Neural cell (in vitro differentiated cells): ENCODE data around the gene SRSF7. TPM values are rescaled to one million over a fixed set of nuclear protein-coding genes. Genes with fewer than 3 reads are reported as not detected.

Experiments used
- H2AFZ ChIP-seq: fragments of 200-600, 300-800 bp; sonication (generic), shearing (Covaris generic); 2 replicates; pipeline ENCODE4 v1.6.0; 2014; ENCODE audit warnings: low read depth, mild to moderate bottlenecking, antibody characterized with exemption, low read length, moderate library complexity
- H3F3A ChIP-seq: fragments of 200-600 bp; shearing (Covaris generic); 2 replicates; pipeline ENCODE4 v1.6.1; 2016; ENCODE audit warnings: mild to moderate bottlenecking, moderate library complexity, mixed read lengths, antibody characterized with exemption, low read length; ENCODE audit not compliant: insufficient read depth, poor library complexity, severe bottlenecking
- H3K27ac ChIP-seq: fragments of 200-600, 300-800 bp; sonication (generic), shearing (Covaris generic); 2 replicates; pipeline ENCODE4 v1.5.1; 2014; ENCODE audit warnings: mild to moderate bottlenecking, low read length, moderate library complexity
- H3K27me3 ChIP-seq: fragments of 300-800, 200-600 bp; sonication (generic), shearing (Covaris generic); 2 replicates; pipeline ENCODE4 v1.6.0; 2014; ENCODE audit warnings: mild to moderate bottlenecking, low read depth, low read length, moderate library complexity; ENCODE audit not compliant: insufficient read depth
- H3K36me3 ChIP-seq: fragments of 300-800, 200-600 bp; sonication (generic), shearing (Covaris generic); 2 replicates; pipeline ENCODE4 v1.5.1; 2014; ENCODE audit warnings: mild to moderate bottlenecking, antibody characterized with exemption, low read length, moderate library complexity; ENCODE audit not compliant: insufficient read depth
- H3K4me2 ChIP-seq: fragments of 300-800, 200-600 bp; sonication (generic), shearing (Covaris generic); 2 replicates; pipeline ENCODE4 v1.6.0; 2014; ENCODE audit warnings: mild to moderate bottlenecking, low read length
- H3K4me3 ChIP-seq: fragments of 300-800, 200-600 bp; sonication (generic), shearing (Covaris generic); 2 replicates; pipeline ENCODE4 v1.5.1; 2014; ENCODE audit warnings: mild to moderate bottlenecking, low read length, moderate library complexity
- H3K79me2 ChIP-seq: fragments of 200-600 bp; shearing (Covaris generic); replicated peaks from 2 replicates; pipeline ENCODE4 v1.6.0; 2014; ENCODE audit warnings: mild to moderate bottlenecking, low read length, moderate library complexity; ENCODE audit not compliant: insufficient read depth
- H3K9ac ChIP-seq: fragments of 300-800, 200-600 bp; sonication (generic), shearing (Covaris generic); 2 replicates; pipeline ENCODE4 v1.6.1; 2016; ENCODE audit warnings: mild to moderate bottlenecking, low read length, mixed read lengths
- H3K9me2 ChIP-seq: fragments of 200-600 bp; shearing (Covaris generic); 2 replicates; pipeline ENCODE4 v1.6.1; 2016; ENCODE audit warnings: mild to moderate bottlenecking, low read length, mixed read lengths; ENCODE audit not compliant: insufficient read depth
- H3K9me3 ChIP-seq: fragments of 200-600, 300-800 bp; sonication (generic), shearing (Covaris generic); 2 replicates; pipeline ENCODE4 v1.6.1; 2016; ENCODE audit warnings: mild to moderate bottlenecking, mixed run types, low read length, moderate library complexity, mixed read lengths
- H4K20me1 ChIP-seq: fragments of 200-600 bp; shearing (Covaris generic); 2 replicates; pipeline ENCODE4 v1.6.1; 2016; ENCODE audit warnings: mild to moderate bottlenecking, mixed run types; ENCODE audit not compliant: insufficient read depth
- CTCF ChIP-seq: fragments of 450-650 bp; IDR thresholded peaks from 2 replicates; pipeline ENCODE4 v1.5.1; 2014; ENCODE audit warnings: antibody characterized with exemption, mild to moderate bottlenecking, moderate library complexity; ENCODE audit not compliant: poor library complexity, severe bottlenecking
- EP300 ChIP-seq: fragments of 450-650 bp; conservative IDR thresholded peaks from 2 replicates; pipeline ENCODE4 v1.6.1; 2014; ENCODE audit warnings: antibody characterized with exemption, mild to moderate bottlenecking, moderate library complexity; ENCODE audit not compliant: poor library complexity, severe bottlenecking
- EZH2 ChIP-seq: fragments of 200-600, 300-800 bp; shearing (Covaris generic), sonication (generic); IDR thresholded peaks from 2 replicates; pipeline ENCODE4 v1.6.1; 2014; ENCODE audit warnings: antibody characterized with exemption, low read length, borderline replicate concordance, mild to moderate bottlenecking; ENCODE audit not compliant: insufficient read depth, poor library complexity, severe bottlenecking
- MXI1 ChIP-seq: fragments of 450-650 bp; conservative IDR thresholded peaks from 2 replicates; pipeline ENCODE4 v1.6.1; 2014; ENCODE audit warnings: antibody characterized with exemption, mild to moderate bottlenecking; ENCODE audit not compliant: poor library complexity, severe bottlenecking
- POLR2AphosphoS5 ChIP-seq: IDR thresholded peaks from 2 replicates; pipeline ENCODE4 v1.6.1; 2012
- RAD21 ChIP-seq: fragments of 450-650 bp; conservative IDR thresholded peaks from 2 replicates; pipeline ENCODE4 v1.6.1; 2014; ENCODE audit warnings: antibody characterized with exemption, mild to moderate bottlenecking, moderate library complexity
- REST ChIP-seq: IDR thresholded peaks from 2 replicates; pipeline ENCODE4 v1.6.1; 2012; ENCODE audit warnings: borderline replicate concordance
- SMC3 ChIP-seq: fragments of 450-650 bp; conservative IDR thresholded peaks from 2 replicates; pipeline ENCODE4 v1.6.1; 2014; ENCODE audit warnings: antibody characterized with exemption, mild to moderate bottlenecking, moderate library complexity; ENCODE audit not compliant: poor library complexity
- TAF1 ChIP-seq: IDR thresholded peaks from 2 replicates; pipeline ENCODE4 v1.6.1; 2012; ENCODE audit warnings: low read depth
- polyA plus RNA-seq: library from polyadenylated mRNA; depleted of rRNA; stranded (reverse); fragments of >200 nt; gene quantifications from 2 replicates; pipeline ENCODE4 v1.2.3, GENCODE V29; 2014

SRSF7 gene
- polyA plus RNA-seq, 1 donor from 2014 or later = 286 TPM

GRCh38 chr2:38754506-38754905, 3.3 kb upstream of the SRSF7 start:
- Histone ChIP-seq H3F3A (no peaks in the 10 kb centered on the region), H3K4me2 (no peak overlapping the region), H2AFZ (no peak overlapping the region), H3K9ac (no peak overlapping the region), H3K9me2 (no peaks in the 10 kb centered on the region), H3K79me2 (peaks cover 8% of the 10 kb centered on the region), H3K27me3 (no peaks in the 10 kb centered on the region), H3K36me3 (no peaks in the 10 kb centered on the region), H3K9me3 (no peaks in the 10 kb centered on the region), H4K20me1 (peaks cover 6% of the 10 kb centered on the region), H3K4me3 (no peak overlapping the region), H3K27ac (no peak overlapping the region)
- TF ChIP-seq EP300 (no peak), RAD21 (no peak), POLR2AphosphoS5 (no peak)

GRCh38 chr2:38754049-38754448, 2.9 kb upstream of the SRSF7 start:
- Histone ChIP-seq H3K79me2 (peaks cover 12% of the 10 kb centered on the region), H3K4me2 (no peak overlapping the region), H3K4me3 (no peak overlapping the region), H3K27me3 (no peaks in the 10 kb centered on the region), H3K9me2 (no peaks in the 10 kb centered on the region), H2AFZ (no peak overlapping the region), H3K9me3 (no peaks in the 10 kb centered on the region), H3F3A (no peaks in the 10 kb centered on the region), H3K36me3 (no peaks in the 10 kb centered on the region), H3K9ac (no peak overlapping the region), H3K27ac (no peak overlapping the region), H4K20me1 (peaks cover 6% of the 10 kb centered on the region)
- TF ChIP-seq REST (no peak), EZH2 (no peak), EP300 (no peak), SMC3 (no peak), TAF1 (no peak), CTCF (no peak), RAD21 (no peak), MXI1 (no peak), POLR2AphosphoS5 (no peak)
